NCI-H1092 treated with DMSO at 0.1 percent for 48 hours (cell line): Measurements from ENCODE around the gene NEDD4.
A peak's percentile ranks its signal among the peaks of the same experiment; 100 is the strongest.
"Not testable (repeated sequence)": the region's sequence is repeated elsewhere in the genome, so short reads cannot be mapped to it uniquely, and the experiment has no call there.

Source experiments
- DNase-seq: peaks from one replicate; lab custom pipeline; 2025; lab: John Stamatoyannopoulos, UW

Gene NEDD4

DNA sequence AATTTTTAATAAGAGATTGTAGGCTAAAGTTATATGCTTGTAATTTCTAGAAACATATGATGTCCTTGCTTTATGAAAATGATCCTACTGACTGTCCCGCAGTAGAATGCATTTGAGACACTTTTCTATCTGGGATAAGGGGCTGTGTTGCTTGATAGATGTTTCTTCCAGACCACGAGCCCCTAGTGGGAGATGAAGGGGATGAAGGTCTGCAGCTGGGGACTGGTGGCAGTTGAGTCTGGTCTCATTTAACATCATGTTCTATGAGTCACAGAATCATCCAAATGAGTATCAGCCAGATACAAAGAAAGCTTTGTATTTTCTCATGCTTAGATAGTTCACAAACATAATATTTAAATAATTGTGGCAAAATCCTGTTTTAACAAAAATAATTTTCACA lies 166.2 kb downstream of the NEDD4 start:
- no peak for DNase-seq

DNA sequence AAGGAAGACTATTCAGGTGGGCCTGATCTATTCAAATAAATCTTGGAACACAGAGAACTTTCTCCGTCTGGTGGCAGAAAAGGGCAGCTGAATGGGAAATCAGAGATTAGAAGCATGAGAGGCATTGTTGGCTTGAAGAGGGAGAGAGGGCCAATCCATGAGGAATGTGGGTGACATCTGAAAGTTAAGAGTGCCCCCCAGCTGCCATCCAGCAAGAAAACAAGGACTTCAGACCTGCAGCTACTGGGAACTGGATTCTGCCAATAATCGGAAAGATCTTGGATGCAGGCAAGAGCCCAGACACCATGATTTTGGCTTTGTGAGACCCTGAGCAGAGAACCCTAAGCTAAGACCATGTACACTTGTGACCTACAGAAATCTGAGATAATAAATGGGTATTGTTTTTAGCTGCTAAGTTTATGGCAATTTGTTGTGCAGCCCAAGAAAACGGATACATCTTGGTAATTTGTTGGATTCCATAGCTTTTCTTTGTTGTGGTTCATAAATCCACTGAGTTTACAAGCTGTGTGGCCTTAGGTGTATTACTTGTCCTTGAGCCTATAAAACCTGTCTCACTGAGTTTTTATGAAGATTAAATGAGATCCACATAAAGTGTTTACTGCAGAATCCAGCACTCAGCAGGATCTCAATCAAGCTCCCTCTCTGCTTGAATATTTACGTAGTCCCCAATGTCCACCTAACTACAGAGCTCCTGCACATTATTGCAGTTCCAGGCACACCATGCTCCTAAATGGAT lies 168.4 kb downstream of the NEDD4 start:
- no peak for DNase-seq

DNA sequence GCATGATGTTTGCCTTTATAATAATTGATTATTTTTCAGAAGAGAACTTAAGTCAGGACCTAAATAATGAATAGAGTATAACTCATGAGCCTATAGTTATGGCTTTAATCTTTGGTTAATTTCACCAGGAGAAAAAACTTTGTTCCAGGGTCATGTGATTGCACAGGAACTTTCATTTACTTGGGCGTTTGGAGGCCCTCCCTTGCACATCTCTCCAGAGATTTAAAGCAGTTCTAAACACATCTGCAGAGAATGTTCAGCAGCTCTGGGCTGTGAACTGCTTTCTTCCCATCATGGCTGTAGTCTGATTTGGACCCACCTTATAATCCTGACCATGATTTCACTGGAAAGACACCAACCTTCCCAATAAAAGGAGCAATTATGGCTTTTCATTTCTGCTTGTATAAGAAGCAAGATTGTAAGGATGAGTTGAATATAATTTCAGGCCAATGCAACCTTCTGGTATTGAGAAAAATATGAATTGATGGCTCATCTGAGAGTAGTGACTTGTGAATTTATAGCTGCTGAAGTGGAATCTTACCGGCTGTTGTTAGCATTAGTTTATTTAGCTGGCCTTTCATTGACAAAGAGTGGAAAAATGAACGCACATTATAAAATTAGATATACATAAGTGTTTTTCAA lies 169.6 kb downstream of the NEDD4 start:
- DNase-seq = no peak

DNA sequence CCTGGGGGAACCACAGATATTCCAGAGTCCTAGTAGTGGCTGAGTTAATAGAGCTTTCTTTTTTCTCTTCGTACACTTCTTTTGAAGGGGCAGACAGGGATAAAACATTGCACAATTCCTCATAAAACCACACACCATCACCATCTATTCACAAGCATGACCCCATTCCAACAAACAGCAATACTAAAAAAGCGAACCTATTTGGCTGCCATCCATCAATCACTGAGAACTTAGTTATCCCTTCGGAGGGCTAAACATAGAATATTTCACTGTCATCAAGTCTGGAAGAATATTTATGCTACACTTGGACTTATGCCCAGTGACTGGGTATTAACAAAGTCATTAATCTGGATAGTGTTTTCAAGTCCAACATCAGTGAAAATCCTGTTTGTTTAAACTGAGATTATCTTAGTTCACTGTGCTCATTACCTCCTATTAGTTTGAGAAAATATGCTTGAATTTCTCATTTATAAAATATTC lies 170.2 kb downstream of the NEDD4 start:
- no peak for DNase-seq

DNA sequence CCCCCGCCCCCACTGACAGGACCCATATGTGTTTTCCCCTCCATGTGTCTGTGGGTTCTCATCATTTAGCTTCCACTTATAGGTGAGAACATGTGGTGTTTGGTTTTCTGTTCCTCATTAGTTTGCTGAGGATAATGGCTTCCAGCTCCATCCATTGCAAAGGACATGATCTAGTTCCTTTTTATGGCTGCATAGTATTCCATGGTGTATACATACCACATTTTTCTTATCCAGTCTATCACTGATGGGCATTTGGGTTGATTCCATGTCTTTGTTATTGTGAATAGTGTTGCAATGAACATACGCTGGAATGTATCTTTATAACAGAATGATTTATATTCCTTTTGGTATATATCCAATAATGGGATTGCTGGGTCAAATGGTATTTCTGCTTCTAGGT lies 171.7 kb downstream of the NEDD4 start:
- DNase-seq = not testable (repeated sequence)

DNA sequence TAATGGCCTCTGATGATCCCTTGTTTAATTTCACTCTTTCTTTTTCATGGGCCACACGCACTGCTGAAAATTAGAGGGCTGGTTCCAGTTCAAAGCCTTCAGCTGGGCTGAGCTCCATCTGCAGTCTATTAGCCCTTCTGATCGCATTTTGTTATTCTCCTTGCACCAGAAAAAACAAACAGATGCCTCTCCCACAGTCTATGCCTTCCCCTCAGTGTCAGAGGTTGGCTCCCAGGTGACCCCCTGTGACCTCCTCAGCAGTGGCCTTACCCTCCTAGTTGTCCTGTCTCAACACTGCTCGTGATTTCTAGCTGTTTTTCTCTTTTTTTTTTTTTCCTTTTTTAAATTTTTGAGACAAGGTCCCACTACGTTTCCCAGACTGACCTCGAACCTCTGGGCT lies 173.4 kb downstream of the NEDD4 start:
- no peak for DNase-seq

DNA sequence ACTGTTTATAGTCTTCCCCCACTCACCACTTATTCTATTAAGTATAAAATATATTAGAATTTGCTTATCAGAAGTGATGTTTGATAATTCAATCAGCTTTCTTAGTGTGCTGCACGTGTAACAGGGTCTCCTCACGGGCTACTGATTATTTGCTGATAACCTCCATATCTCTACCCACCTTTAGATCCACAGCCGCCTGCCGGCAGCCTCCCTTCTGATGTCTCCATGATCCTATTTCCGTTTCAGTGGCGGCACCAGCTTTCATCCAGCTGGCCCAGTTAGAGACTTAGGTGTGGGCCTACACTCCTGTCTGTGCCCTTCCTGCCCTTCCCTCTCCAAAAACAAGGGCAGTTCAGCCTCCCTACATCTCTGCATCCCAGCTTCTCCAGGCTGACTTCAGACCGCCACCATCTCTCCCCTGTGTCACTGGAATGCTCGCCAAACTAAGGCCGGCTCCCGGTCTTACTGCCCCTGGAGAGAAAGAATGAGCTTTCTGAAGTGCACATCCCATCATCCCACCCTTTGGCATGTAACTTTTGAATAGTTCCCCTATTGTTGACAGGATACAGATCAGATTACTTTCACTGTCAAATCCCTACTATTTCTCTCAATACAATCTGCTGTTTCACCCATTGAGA lies 173.9 kb downstream of the NEDD4 start:
- DNase-seq = no peak

DNA sequence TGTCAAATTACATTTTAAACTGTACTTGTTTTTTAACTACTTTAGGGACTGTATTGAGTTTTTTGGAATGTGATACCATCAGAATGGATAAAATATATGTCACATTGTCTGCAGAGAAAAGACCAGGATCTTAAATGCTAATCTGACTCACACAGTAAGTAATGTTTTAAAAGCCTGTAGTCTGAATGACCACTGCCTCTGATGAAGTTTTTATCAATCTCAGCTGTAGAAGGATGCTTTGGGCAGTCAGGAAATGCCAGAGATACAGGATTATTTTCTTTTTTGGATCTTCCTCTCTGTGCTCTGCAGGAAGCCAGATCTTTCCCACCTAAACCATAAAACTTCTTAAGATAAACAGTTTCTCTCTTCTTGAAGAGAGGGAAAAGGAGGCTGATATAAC lies 177.4 kb downstream of the NEDD4 start:
- DNase-seq = no peak

DNA sequence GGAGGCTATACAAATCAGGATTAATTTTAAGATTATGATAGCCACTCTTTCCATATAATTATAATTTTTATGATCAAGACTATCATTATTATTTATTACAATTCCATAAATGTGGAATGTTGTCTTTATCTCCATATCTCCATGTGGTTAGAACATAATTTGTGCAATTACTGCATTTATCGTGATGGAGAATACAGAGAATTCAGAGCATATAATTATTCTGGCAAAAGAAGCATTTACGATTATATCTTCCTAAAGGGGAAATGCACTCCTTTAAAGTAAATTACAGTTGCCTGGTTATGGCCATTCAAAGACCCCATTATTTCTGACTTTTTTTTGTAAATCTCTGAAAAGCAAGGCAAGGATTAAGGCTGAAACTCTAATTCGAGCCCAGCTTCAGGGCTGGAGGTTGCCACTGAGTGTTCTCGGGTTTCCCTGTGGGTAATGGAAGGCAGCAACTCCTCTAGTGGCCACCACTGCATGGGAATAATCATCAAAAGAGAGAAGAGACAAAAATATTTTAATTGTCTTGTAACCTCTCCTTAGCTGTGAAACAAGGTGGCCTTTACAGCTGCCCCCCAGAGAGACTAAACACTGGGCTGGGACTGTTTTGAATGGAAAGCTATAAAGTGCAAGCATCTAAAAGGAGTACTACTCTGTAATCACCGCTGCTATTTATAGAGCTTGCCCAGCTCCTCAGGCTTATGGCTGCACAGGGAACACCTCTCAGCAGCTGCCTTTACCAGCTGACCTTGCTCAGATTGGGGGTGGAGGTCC lies 190.6 kb downstream of the NEDD4 start:
- no peak for DNase-seq

DNA sequence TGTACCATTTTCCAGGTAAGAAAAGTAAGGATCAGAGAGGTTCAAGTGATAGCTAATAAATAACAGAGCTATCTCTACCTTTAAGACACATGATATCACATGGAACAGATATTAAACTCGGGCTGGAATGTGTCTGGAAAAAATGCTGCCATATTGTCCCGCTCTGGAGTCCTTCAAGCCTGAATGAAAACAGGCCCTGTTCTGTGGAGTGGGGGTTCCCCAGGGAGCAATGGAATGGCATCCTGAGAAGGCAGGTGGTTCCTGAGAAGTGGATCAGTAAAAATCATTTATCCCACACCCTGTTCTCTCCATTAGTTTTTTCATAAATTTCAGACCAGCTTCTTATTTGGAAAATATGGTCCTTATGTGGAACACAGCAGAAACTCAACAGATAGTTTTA lies 193.2 kb downstream of the NEDD4 start:
- no peak for DNase-seq

DNA sequence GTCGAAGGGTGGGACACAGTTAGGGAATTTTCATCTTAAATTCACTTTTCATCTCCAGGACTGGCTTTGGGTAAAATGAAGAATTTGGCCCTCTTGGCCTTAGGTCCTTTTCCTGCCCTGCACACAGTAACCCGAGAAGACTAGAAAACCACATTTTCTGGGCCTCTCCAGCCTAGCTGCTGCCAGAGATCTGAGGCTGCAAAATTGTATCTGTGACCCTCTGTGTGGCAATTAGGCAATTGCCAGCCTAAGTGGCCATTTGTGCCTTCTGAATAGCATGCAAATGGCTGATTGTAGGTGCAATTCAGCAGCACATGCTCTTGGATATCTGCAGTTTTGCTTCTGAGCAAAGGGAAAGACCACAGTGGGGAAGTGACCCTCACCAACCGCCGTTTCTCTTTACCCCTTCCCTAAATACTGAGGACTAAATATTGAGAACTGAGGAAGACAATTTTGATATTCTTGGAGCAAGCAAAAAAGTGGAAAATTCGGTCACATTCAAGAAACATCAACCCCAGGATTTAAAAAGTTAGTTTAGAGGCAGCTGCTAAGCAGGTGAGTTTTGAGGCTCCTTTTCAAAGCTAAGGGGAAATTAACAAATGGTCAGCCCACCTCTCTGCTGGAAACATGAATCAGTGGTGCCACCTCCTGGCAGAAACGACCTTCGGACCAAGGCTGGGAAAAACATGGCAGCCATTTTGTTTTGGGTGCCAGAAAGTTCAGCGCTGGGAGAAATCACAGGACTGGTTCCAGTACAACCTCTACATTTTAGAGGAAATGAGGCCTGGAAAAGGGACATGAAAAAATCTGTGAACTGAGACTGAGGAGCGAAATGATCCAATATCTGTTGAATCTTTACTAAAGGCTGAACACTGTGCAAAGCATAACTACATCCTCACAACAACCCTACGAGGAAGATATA lies 193.9 kb downstream of the NEDD4 start:
- DNase-seq = peak; percentile 45

DNA sequence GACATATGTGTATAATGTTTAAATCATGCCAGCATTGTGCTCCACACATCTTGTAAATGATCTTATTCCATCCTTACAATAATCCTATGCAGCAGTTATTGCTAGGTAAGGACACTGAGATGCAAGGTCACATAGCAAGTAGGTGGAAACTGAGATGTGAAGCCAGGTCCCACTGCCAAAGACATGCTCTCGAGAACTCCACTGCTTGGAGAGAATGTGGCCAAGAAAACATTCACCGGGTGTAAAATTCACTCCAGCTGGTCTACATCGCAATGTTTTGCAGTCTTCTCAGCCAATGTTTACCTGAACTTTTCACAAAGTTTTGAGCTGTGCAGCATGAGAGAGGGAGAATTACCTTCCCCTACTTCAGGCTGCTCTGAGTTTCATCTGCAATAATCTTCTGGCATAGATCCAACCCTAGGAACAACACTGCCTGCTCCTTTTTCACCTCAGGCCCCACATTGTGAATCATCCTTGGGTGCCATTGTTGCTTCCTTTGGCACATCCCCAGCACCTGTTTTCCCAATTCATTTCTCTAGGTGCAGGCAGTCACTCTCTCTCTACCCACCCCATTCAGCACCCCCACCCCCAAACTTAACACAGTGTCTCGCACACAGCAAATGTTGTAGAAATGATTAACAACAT lies 197.0 kb downstream of the NEDD4 start:
- no peak for DNase-seq

DNA sequence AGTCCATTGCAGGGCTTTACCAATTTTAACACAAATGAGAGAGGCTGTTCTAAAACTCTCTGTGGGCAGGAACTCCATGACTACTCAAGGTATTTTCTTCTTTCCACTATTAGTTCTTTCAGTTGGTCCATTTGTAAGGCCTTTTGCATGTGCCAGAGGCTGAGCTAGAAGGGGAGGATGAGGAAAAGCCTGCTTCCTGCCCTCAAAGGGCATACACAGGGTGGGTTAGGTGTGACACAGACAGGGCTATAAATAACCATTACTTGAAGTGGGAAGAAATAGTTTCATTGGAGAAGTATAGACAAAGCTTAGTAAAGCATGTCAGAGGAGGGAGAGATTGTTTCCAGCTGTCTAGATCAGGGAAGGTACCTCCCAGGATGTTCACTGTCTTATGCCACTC lies 198.4 kb downstream of the NEDD4 start:
- no peak for DNase-seq

DNA sequence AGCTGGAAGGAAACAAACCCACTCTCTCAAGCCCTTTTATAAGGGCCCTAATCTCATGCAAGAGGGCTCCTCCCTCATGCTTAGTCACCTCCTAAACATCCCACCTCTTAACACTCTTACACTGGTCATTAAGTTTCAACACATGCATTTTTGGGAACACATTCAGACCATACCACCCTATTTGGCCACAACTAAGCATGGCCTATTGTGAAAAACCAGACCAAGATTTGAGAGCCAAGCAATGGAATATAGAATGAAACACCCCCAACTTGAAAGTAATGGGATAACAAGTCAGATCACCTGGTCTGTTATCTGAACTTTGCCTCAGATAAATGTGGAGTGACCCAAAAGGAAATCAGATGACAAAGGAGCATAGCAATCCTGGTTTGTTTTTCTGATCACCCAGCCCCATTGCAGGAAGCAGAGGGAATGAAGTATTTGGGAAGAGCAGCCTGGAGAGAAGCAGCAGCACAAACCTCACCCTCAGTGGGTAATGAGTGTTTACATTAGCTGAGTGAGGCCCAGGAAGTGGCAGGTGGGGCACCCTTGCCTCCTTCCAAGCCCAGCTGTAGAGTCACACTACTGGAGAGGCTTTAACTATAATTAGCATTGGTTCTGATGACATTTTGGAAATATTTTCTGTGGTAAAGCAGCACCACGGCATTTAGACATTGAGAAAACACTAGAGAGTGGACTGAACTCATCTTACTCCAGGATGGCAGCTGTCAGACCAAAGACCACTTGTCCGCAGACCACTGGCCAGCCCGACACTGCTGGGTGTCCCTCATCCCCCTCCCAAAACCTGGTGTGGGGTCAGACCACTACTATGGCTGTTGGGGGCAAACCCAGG lies 201.6 kb downstream of the NEDD4 start:
- DNase-seq = peak; percentile 32

DNA sequence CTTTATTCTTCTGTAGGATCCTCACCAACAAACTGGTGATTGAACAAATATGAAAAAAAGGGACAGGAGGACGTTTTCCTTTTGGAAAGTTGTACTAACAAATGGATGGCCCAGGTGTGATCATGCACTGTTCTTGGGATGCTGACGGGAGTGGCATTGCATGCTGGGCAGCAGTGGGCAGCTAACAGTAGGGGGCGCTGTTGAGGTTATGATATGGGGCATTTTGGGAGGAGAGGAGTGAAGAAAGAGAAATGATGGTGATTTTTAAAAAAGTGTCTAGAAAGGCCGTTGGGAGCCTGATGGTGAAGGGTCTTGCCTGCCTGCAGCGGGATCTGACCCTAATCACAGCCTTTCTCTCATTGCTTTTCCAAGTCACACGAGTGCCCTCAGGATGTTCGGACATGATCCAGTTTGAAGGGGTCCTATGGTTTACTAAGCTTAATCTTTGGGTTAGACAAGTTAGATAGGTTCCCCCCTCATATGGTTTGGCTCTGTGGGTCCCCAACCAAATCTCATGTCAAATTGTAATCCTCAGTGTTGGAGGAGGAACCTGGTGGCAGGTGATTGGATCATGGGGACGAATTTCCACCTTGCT lies 204.2 kb downstream of the NEDD4 start:
- no peak for DNase-seq

DNA sequence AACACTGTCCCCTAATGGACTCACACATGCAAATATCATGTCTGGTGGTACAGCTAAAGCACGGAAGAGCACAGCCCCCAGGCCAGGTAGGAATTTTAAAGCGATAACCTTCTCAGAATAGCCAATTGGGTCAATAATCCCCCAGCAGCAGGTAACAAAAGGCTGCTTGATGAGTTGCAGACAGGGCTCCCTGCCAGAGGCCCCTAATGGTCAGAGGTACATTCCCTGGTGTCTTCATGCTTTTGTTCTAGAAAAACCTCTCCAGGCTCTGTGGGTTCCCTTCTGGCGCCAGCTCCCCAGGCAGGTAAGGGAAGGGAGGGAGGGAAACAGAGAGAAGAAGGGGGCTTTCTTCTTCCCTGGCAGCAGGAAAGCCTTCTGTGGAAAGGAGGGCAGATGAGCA lies 207.1 kb downstream of the NEDD4 start:
- DNase-seq = no peak

DNA sequence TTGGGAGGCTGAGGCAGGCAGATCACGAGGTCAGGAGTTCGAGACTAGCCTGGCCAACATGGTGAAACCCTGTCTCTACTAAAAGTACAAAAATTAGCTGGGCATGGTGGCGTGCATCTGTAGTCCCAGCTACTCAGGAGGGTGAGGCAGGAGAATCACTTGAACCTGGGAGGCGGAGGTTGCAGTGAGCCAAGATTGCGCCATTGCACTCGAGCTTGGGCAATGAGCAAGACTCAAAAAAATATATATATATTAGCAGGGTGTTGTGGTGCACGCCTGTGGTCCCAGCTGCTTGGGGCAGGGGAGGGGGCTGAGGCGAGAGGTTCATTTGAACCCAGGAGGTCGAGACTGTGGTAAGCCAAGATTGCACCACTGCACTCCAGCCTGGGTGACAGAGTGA lies 207.8 kb downstream of the NEDD4 start:
- not testable (repeated sequence) for DNase-seq

DNA sequence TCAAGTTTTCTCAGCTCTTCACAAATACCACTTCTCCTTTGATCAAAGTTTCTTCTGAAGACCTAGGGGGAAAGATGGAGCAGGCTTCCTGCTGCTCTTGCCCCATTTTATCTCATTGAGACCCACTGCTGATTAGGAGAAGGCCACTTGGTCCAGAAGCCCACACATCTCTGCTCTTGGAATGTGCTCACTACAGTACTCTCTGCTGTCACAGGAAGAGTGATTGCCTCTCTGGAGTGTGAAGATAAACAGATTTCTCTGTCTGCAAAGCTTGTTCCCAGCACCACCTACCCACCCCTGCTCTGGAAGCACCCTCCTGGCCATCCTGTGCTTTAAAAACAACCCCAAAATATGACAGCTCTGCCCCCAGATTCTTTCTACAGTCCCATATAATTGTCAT lies 209.1 kb downstream of the NEDD4 start:
- DNase-seq = no peak

DNA sequence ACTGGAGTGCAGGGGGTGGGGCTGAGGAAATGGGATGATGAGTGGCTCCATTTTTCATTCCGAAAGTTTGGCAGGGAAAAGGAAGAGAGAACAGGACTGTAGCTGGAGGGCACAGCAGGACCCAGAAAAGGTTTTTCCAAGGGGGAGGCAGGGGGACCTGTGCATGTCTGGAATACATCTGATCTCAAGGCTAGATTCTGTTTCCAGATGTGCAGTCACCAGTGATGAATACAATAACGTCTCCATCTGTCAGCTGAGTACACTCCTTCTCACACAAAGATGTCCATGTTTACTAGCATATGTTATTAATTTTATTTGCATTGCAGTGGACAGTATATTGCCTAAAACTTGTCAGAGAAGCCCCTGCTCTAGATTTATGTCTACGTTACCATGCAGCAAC lies 210.5 kb downstream of the NEDD4 start:
- DNase-seq = no peak

DNA sequence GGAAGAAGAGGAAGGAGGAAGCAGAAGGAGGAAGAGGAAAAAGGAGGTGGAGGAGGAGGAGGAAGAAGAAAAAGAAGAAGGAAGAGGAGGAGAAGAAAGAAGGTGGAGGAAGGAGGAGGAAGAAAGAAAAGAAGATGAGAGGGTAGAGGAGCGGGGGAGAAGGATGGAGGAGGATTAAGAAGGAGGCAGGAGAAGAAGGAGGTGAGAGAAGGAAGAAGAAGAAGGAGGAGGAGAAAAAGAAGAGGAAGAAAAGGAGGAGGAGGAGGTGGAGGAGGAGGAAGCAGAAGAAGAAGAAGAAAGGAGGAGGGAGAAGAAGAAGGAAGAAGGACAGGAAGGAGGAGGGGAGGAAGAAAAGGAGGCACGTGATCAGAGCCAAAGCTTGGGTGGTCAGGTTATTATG lies 213.1 kb downstream of the NEDD4 start:
- no peak for DNase-seq
